MM.1S (cell line): ENCODE results near the gene PLIN3.

Experiments
- DNase-seq: peaks from one replicate; pipeline ENCODE4 v3.0.0-alpha.2; 2015
- H2AFZ ChIP-seq: fragments of 300-600 bp; sonication (generic); 2 replicates; pipeline ENCODE4 v1.6.0; 2016; ENCODE audit warnings: antibody characterized with exemption, low read length
- H3F3A ChIP-seq: fragments of 300-600 bp; sonication (generic); 2 replicates; pipeline ENCODE4 v1.6.1; 2016; ENCODE audit warnings: mild to moderate bottlenecking, antibody characterized with exemption, low read length, moderate library complexity, mixed read lengths; ENCODE audit not compliant: insufficient read depth
- H3K27ac ChIP-seq: fragments of 300-600 bp; sonication (generic); 2 replicates; pipeline ENCODE4 v1.5.1; 2016; ENCODE audit warnings: mild to moderate bottlenecking, low read length
- H3K27me3 ChIP-seq: fragments of 300-600 bp; sonication (generic); replicated peaks from 2 replicates; pipeline ENCODE4 v1.6.0; 2016; ENCODE audit warnings: low read length; ENCODE audit not compliant: insufficient read depth
- H3K36me3 ChIP-seq: fragments of 300-600 bp; sonication (generic); replicated peaks from 2 replicates; pipeline ENCODE4 v1.6.1; 2016; ENCODE audit warnings: mild to moderate bottlenecking, low read length, mixed read lengths; ENCODE audit not compliant: insufficient read depth
- H3K4me1 ChIP-seq: fragments of 300-600 bp; sonication (generic); 2 replicates; pipeline ENCODE4 v1.6.1; 2016; ENCODE audit warnings: low read length, mixed read lengths
- H3K4me2 ChIP-seq: fragments of 300-600 bp; sonication (generic); 2 replicates; pipeline ENCODE4 v1.6.0; 2016; ENCODE audit warnings: low read depth, low read length
- H3K4me3 ChIP-seq: fragments of 300-600 bp; sonication (generic); 2 replicates; pipeline ENCODE4 v1.5.1; 2016; ENCODE audit warnings: low read length, mixed read lengths
- H3K79me2 ChIP-seq: fragments of 300-600 bp; sonication (generic); 2 replicates; pipeline ENCODE4 v1.6.1; 2016; ENCODE audit warnings: mixed run types, low read length, mixed read lengths
- H3K9ac ChIP-seq: fragments of 300-600 bp; sonication (generic); 2 replicates; pipeline ENCODE4 v1.6.1; 2016; ENCODE audit warnings: low read length, mixed read lengths
- H3K9me2 ChIP-seq: fragments of 300-600 bp; sonication (generic); replicated peaks from 2 replicates; pipeline ENCODE4 v1.6.1; 2016; ENCODE audit warnings: mild to moderate bottlenecking, low read length, mixed read lengths; ENCODE audit not compliant: insufficient read depth
- H3K9me3 ChIP-seq: fragments of 300-600 bp; sonication (generic); replicated peaks from 2 replicates; pipeline ENCODE4 v1.6.1; 2016; ENCODE audit warnings: mild to moderate bottlenecking, low read length, mixed read lengths; ENCODE audit not compliant: insufficient read depth
- H4K20me1 ChIP-seq: fragments of 300-600 bp; sonication (generic); 2 replicates; pipeline ENCODE4 v1.6.1; 2016; ENCODE audit warnings: mild to moderate bottlenecking, low read length, moderate library complexity, mixed read lengths; ENCODE audit not compliant: insufficient read depth
- EZH2 ChIP-seq: fragments of 300-600 bp; sonication (generic); optimal IDR thresholded peaks from 2 replicates; pipeline ENCODE3; 2017; ENCODE audit warnings: low read depth, mild to moderate bottlenecking, antibody characterized with exemption, low read length, mixed read lengths
- EZH2phosphoT487 ChIP-seq: fragments of 300-600 bp; sonication (generic); IDR thresholded peaks from 2 replicates; pipeline ENCODE4 v1.6.1; 2018; ENCODE audit warnings: antibody characterized with exemption, low read length
- TF ChIP-seq, protein P1 (sequence below): fragments of 300-600 bp; sonication (generic); IDR thresholded peaks from 2 replicates; pipeline ENCODE4 v1.5.1; 2016; ENCODE audit warnings: antibody characterized with exemption, low read length, mixed read lengths

PLIN3 gene

DNA sequence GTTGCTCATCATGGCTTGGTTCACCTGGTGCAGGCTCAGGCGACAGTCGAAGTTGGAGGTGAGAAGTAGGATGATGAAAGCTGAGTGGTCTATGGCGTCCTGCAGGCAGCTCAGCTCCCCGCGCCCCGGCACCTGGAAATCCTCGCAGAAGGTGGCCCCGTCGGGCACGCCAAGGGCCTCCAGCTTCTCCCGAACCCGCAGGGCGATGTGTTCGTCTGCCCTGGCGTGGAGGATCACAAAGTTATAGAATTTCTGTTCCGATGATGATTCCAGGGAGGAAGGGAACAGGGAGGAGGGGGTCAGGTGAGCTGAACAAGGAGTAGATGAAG is 50.6 kb downstream of the PLIN3 start:
- Histone ChIP-seq H3K9me2 (no peaks in the 10 kb centered on the region), H4K20me1 (no peaks in the 10 kb centered on the region), H3K79me2 (peaks cover 10% of the 10 kb centered on the region), H3F3A (peaks cover 12% of the 10 kb centered on the region), H2AFZ (no peak overlapping the region), H3K9ac (no peak overlapping the region), H3K4me1 (peaks cover 10% of the 10 kb centered on the region), H3K4me2 (no peak overlapping the region), H3K4me3 (no peak overlapping the region), H3K9me3 (no peaks in the 10 kb centered on the region), H3K36me3 (peaks cover 8% of the 10 kb centered on the region; the same call in 1 of the 2 replicates), H3K27me3 (no peaks in the 10 kb centered on the region), H3K27ac (no peak overlapping the region)
- DNase-seq: no peak
- TF ChIP-seq, protein P1, sequence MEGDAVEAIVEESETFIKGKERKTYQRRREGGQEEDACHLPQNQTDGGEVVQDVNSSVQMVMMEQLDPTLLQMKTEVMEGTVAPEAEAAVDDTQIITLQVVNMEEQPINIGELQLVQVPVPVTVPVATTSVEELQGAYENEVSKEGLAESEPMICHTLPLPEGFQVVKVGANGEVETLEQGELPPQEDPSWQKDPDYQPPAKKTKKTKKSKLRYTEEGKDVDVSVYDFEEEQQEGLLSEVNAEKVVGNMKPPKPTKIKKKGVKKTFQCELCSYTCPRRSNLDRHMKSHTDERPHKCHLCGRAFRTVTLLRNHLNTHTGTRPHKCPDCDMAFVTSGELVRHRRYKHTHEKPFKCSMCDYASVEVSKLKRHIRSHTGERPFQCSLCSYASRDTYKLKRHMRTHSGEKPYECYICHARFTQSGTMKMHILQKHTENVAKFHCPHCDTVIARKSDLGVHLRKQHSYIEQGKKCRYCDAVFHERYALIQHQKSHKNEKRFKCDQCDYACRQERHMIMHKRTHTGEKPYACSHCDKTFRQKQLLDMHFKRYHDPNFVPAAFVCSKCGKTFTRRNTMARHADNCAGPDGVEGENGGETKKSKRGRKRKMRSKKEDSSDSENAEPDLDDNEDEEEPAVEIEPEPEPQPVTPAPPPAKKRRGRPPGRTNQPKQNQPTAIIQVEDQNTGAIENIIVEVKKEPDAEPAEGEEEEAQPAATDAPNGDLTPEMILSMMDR: no peak
- TF ChIP-seq EZH2 (no peak), EZH2phosphoT487 (no peak)

DNA sequence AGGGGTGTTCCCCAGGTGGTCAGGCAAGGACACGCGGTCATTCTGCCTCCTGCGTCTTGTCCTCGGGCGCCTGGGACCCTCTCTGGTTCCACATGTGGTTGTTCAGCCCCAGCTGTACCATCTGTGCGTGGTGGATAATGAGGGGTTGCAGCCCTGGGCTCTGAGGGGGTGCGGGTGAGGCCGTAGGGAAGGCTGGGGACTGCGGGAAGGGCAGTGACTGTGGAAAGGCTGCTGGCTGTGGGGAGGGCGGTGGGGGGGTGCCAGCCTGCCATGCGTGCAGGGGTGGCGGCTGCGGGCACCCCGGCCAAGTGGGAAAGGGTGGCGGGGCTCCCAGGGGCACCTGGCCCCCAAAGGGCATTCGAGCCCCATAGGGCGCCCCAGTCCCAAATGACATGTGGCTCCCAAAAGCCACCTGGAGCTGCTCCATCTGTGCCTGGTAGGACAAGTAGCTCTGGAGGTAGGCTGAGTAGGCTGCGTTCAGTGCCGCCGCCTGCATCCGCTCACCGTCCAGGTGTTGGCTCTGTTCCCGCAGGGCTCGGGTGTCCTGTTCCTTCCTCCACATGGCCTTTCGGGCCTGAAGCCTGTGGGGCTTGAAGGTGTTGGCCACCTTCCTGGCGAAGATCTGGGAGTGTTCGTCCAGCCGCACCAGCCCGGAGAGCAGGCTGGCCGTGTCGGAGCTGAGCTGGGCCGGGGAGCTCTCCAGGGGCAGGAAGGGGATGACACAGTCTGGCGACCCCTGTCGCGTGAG is 51.1 kb downstream of the PLIN3 start:
- TF ChIP-seq, protein P1: no peak
- TF ChIP-seq EZH2phosphoT487 (no peak), EZH2 (no peak)
- Histone ChIP-seq H4K20me1 (no peaks in the 10 kb centered on the region), H3K9ac (no peak overlapping the region), H3K4me1 (peaks cover 10% of the 10 kb centered on the region), H2AFZ (peak overlapping the region; percentile 47; the same call in 1 of the 2 replicates), H3K27me3 (no peaks in the 10 kb centered on the region), H3K36me3 (peaks cover 8% of the 10 kb centered on the region; the same call in 1 of the 2 replicates), H3K9me3 (no peaks in the 10 kb centered on the region), H3K9me2 (no peaks in the 10 kb centered on the region), H3K79me2 (peaks cover 9% of the 10 kb centered on the region), H3F3A (peaks cover 12% of the 10 kb centered on the region), H3K4me2 (peak overlapping the region; percentile 60; the same call in 1 of the 2 replicates), H3K4me3 (no peak overlapping the region), H3K27ac (no peak overlapping the region)
- DNase-seq: no peak

DNA sequence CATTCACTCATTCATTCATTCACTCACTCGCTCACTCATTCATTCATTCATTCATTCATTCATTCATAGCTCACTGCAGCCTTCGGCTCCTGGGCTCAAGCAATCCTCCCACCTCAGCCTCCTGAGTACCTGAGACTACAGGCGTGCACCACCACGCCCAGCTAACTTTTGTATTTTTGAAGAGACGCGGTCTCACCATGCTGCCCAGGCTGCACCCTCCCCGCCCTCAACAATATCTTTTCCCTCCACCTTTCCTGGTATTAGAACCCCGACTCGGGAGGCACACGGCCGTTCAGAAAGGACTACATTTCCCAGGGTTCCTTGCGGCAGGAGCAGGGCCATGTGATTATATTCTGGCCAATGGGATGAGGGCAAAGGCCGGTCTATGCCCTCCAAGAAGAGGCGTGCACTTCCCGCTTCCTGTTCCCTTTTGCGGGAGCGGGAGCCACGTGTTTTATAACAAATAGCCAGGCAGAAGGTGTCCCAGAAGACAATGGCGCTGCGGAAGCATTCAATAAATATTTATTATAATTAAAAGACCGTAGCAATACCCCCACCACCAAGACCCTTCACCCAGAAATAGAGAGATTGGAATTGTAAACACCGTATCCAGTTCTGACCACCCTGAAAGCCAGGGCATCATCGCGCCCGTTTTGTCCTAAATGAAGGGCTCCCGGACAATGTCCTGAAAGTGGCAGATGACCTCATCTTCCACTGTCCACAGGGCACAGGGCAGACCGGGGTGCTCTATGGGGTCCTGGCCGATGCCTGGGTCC is 51.9 kb downstream of the PLIN3 start:
- no peaks in the 10 kb centered on the region for H3K9me3 ChIP-seq
- no peak overlapping the region for H3K9ac ChIP-seq
- peak overlapping the region; percentile 60 for H3K4me2 ChIP-seq
- H3K27me3 ChIP-seq: no peaks in the 10 kb centered on the region
- H4K20me1 ChIP-seq: no peaks in the 10 kb centered on the region
- TF ChIP-seq EZH2phosphoT487 (no peak), EZH2 (no peak)
- TF ChIP-seq, protein P1: no peak
- peaks cover 10% of the 10 kb centered on the region for H3K4me1 ChIP-seq
- no peaks in the 10 kb centered on the region for H3K9me2 ChIP-seq
- peaks cover 8% of the 10 kb centered on the region; the same call in 1 of the 2 replicates for H3K36me3 ChIP-seq
- peaks cover 3% of the 10 kb centered on the region; the same call in 1 of the 2 replicates for H3K79me2 ChIP-seq
- H3K27ac ChIP-seq: no peak overlapping the region
- peaks cover 12% of the 10 kb centered on the region for H3F3A ChIP-seq
- DNase-seq: peak; percentile 85
- H2AFZ ChIP-seq: peak overlapping the region; percentile 47
- H3K4me3 ChIP-seq: peak overlapping the region; percentile 45
